NT2/D1 (cell line): ENCODE measurements around the gene CACNG6.

Source experiments
- SUZ12 ChIP-seq: IDR thresholded peaks from 2 replicates; pipeline ENCODE4 v1.6.1; 2011; ENCODE audit not compliant: insufficient read length, insufficient read depth; ENCODE audit errors: extremely low read depth
- YY1 ChIP-seq: IDR thresholded peaks from 2 replicates; pipeline ENCODE4 v1.6.1; 2011; ENCODE audit not compliant: insufficient read length, insufficient read depth
- ZNF274 ChIP-seq: IDR thresholded peaks from 2 replicates; pipeline ENCODE4 v1.6.1; 2011; ENCODE audit warnings: mild to moderate bottlenecking, low read depth, low read length

GRCh38 chr19:53983457-53984289 lies 7.8 kb upstream of the CACNG6 start:
- TF ChIP-seq YY1 (no peak), ZNF274 (no peak), SUZ12 (no peak)
